Fibroblast of pulmonary artery (primary cell): ENCODE data around the gene RBM22.

Source experiments
- DNase-seq: peaks from one replicate; pipeline ENCODE4 v3.0.0-alpha.2; 2010; ENCODE audit warnings: low read depth
- H3K4me3 ChIP-seq: replicated peaks from 2 replicates; pipeline ENCODE4 v1.5.1; 2011; ENCODE audit warnings: low read depth, mild to moderate bottlenecking, control low read depth, low read length, moderate library complexity
- CTCF ChIP-seq: IDR thresholded peaks from 2 replicates; pipeline ENCODE4 v1.5.1; 2011; ENCODE audit warnings: mild to moderate bottlenecking, control low read depth, low read length, inconsistent platforms; ENCODE audit errors: missing control alignments

The RBM22 gene

GRCh38 chr5:150694612-150695011 lies 6.2 kb downstream of the RBM22 start:
- no peak overlapping the region for H3K4me3 ChIP-seq
- no peak for TF ChIP-seq CTCF
- peak; percentile 77 for DNase-seq

- no peak overlapping the region for H3K4me3 ChIP-seq
- no peak for TF ChIP-seq CTCF
- DNase-seq: no peak
Measured at GRCh38 chr5:150692276-150692675, 8.6 kb downstream of the RBM22 start.

- TF ChIP-seq CTCF: no peak
- no peak for DNase-seq
- no peak overlapping the region for H3K4me3 ChIP-seq
Measured at GRCh38 chr5:150690760-150691159, 10.1 kb downstream of the RBM22 start.

GRCh38 chr5:150689120-150689519 lies 11.7 kb downstream of the RBM22 start:
- no peak for TF ChIP-seq CTCF
- no peak overlapping the region for H3K4me3 ChIP-seq
- DNase-seq: no peak

- TF ChIP-seq CTCF: no peak
- H3K4me3 ChIP-seq: no peak overlapping the region
- no peak for DNase-seq
Measured at GRCh38 chr5:150676578-150676977, 24.3 kb downstream of the RBM22 start.

GRCh38 chr5:150675069-150675468 lies 25.8 kb downstream of the RBM22 start:
- no peak overlapping the region for H3K4me3 ChIP-seq
- TF ChIP-seq CTCF: no peak
- DNase-seq: no peak

GRCh38 chr5:150674341-150674821 lies 26.5 kb downstream of the RBM22 start:
- TF ChIP-seq CTCF: no peak
- no peak overlapping the region for H3K4me3 ChIP-seq
- DNase-seq: no peak
